Measurements from ENCODE around the gene PID1.

DNA sequence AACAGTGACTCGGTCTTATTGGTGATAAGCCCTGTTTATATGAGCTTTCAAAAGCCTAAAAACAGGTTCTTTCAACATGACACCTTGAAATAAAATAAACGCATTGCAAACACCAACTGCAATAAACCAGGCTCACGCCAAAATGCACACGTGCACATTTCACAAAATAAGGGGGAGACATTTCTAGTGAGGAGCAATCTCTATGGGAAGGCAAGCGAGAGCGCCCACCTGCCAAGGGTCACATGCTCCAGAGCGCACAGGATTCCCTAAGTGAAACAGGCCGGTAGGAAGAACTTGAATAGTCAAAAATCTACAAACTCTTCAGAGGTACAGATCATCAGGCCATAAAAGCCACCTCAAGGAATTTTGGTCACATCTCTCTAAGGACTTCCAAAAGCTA is 1.9 kb downstream of the PID1 start:
- TF ChIP-seq, protein P1, sequence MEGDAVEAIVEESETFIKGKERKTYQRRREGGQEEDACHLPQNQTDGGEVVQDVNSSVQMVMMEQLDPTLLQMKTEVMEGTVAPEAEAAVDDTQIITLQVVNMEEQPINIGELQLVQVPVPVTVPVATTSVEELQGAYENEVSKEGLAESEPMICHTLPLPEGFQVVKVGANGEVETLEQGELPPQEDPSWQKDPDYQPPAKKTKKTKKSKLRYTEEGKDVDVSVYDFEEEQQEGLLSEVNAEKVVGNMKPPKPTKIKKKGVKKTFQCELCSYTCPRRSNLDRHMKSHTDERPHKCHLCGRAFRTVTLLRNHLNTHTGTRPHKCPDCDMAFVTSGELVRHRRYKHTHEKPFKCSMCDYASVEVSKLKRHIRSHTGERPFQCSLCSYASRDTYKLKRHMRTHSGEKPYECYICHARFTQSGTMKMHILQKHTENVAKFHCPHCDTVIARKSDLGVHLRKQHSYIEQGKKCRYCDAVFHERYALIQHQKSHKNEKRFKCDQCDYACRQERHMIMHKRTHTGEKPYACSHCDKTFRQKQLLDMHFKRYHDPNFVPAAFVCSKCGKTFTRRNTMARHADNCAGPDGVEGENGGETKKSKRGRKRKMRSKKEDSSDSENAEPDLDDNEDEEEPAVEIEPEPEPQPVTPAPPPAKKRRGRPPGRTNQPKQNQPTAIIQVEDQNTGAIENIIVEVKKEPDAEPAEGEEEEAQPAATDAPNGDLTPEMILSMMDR (IDR thresholded peaks at IDR 0.05): peak; percentile 15
- TF ChIP-seq EZH2 (IDR thresholded peaks at IDR 0.05) (no peak), EZH2phosphoT487 (IDR thresholded peaks at IDR 0.05) (no peak)

Data from neural progenitor cell (in vitro differentiated cells).